HL-60 (cell line): ENCODE data around the gene CAMKMT.

ENCODE experiments used
- DNase-seq, 2 experiments: peaks; one replicate each; pipeline ENCODE4 v3.0.0-alpha.2; 2010 to 2020; ENCODE audit warnings: low read depth in 1 of 2, low spot score in 1 of 2
- H3K27ac ChIP-seq: fragments of 250-450 bp; sonication (Bioruptor Pico); replicated peaks from 2 replicates; pipeline ENCODE4 v1.5.1; 2020; ENCODE audit warnings: mild to moderate bottlenecking, moderate library complexity
- H3K27me3 ChIP-seq: fragments of 250-450 bp; sonication (Bioruptor Pico); 2 replicates; pipeline ENCODE4 v1.5.1; 2021; ENCODE audit warnings: mild to moderate bottlenecking, moderate library complexity; ENCODE audit not compliant: insufficient read depth, poor library complexity, severe bottlenecking
- H3K4me3 ChIP-seq: replicated peaks from 2 replicates; pipeline ENCODE4 v1.5.1; 2011; ENCODE audit warnings: mild to moderate bottlenecking, control low read depth, low read length; ENCODE audit not compliant: insufficient read depth
- GABPA ChIP-seq: IDR thresholded peaks from 2 replicates; pipeline ENCODE4 v1.6.1; 2012; ENCODE audit warnings: low read depth
- POLR2AphosphoS5 ChIP-seq: IDR thresholded peaks from 2 replicates; pipeline ENCODE4 v1.6.1; 2012; ENCODE audit warnings: low read depth
- SPI1 ChIP-seq: IDR thresholded peaks from 2 replicates; pipeline ENCODE4 v1.6.1; 2012; ENCODE audit warnings: low read depth, mild to moderate bottlenecking, borderline replicate concordance
- TF ChIP-seq, protein P1 (sequence below): IDR thresholded peaks from 2 replicates; pipeline ENCODE4 v1.6.1; 2012; ENCODE audit warnings: low read depth; ENCODE audit not compliant: insufficient replicate concordance
- TF ChIP-seq, protein P2 (sequence below): IDR thresholded peaks from one replicate; pipeline ENCODE4 v1.5.1; 2011; ENCODE audit warnings: low read length, control low read depth, inconsistent platforms; ENCODE audit not compliant: insufficient read depth

The CAMKMT gene

DNA sequence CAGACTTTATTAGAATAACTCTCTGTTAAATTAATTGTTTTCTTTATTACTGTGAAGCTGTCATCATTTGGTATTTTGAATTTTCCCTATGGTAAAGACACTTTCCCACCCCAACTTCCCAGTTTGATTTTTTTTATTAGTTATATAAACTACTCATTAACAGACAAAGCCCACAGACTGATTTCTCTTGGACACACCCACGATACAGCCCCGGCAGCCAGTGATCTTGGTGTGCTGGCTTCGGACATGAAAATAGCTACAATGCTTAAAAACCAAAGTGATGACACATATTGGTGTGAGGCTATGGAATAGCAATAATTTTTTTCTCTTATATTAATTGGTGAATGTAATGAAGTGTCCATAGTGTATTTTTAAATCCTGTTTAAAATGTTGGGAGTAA, 354.4 kb downstream of the CAMKMT start:
- Histone ChIP-seq H3K27me3 (no peaks in the 10 kb centered on the region), H3K4me3 (no peak overlapping the region), H3K27ac (no peak overlapping the region)
- DNase-seq = no peak
- TF ChIP-seq SPI1 (no peak), GABPA (no peak), POLR2AphosphoS5 (no peak)
- TF ChIP-seq, protein P1, sequence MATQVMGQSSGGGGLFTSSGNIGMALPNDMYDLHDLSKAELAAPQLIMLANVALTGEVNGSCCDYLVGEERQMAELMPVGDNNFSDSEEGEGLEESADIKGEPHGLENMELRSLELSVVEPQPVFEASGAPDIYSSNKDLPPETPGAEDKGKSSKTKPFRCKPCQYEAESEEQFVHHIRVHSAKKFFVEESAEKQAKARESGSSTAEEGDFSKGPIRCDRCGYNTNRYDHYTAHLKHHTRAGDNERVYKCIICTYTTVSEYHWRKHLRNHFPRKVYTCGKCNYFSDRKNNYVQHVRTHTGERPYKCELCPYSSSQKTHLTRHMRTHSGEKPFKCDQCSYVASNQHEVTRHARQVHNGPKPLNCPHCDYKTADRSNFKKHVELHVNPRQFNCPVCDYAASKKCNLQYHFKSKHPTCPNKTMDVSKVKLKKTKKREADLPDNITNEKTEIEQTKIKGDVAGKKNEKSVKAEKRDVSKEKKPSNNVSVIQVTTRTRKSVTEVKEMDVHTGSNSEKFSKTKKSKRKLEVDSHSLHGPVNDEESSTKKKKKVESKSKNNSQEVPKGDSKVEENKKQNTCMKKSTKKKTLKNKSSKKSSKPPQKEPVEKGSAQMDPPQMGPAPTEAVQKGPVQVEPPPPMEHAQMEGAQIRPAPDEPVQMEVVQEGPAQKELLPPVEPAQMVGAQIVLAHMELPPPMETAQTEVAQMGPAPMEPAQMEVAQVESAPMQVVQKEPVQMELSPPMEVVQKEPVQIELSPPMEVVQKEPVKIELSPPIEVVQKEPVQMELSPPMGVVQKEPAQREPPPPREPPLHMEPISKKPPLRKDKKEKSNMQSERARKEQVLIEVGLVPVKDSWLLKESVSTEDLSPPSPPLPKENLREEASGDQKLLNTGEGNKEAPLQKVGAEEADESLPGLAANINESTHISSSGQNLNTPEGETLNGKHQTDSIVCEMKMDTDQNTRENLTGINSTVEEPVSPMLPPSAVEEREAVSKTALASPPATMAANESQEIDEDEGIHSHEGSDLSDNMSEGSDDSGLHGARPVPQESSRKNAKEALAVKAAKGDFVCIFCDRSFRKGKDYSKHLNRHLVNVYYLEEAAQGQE = no peak
- TF ChIP-seq, protein P2, sequence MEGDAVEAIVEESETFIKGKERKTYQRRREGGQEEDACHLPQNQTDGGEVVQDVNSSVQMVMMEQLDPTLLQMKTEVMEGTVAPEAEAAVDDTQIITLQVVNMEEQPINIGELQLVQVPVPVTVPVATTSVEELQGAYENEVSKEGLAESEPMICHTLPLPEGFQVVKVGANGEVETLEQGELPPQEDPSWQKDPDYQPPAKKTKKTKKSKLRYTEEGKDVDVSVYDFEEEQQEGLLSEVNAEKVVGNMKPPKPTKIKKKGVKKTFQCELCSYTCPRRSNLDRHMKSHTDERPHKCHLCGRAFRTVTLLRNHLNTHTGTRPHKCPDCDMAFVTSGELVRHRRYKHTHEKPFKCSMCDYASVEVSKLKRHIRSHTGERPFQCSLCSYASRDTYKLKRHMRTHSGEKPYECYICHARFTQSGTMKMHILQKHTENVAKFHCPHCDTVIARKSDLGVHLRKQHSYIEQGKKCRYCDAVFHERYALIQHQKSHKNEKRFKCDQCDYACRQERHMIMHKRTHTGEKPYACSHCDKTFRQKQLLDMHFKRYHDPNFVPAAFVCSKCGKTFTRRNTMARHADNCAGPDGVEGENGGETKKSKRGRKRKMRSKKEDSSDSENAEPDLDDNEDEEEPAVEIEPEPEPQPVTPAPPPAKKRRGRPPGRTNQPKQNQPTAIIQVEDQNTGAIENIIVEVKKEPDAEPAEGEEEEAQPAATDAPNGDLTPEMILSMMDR = no peak

DNA sequence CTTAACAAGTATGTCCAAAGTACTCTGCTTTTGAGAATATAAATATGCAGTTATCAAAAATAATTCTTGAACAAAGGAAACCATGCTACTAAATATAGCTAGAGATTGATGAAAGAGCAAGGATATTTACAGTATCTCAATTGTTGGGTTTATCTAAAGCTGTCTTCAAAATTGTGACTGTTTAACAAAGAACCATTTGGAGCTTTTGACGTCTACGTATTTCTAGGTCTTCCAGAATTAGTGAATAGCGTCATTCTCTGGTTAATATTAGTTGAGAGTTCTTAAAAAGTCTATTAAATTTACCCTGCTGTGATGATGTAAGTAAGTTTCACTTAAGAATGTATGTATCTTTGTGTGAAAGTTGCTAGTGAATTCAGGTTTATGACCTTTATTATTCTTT, 356.7 kb downstream of the CAMKMT start:
- DNase-seq = no peak
- H3K4me3 ChIP-seq = no peak overlapping the region
- H3K27ac ChIP-seq = no peak overlapping the region
- no peaks in the 10 kb centered on the region for H3K27me3 ChIP-seq
- TF ChIP-seq GABPA (no peak), SPI1 (no peak), POLR2AphosphoS5 (no peak)
- TF ChIP-seq, protein P1 = no peak
- TF ChIP-seq, protein P2 = no peak

DNA sequence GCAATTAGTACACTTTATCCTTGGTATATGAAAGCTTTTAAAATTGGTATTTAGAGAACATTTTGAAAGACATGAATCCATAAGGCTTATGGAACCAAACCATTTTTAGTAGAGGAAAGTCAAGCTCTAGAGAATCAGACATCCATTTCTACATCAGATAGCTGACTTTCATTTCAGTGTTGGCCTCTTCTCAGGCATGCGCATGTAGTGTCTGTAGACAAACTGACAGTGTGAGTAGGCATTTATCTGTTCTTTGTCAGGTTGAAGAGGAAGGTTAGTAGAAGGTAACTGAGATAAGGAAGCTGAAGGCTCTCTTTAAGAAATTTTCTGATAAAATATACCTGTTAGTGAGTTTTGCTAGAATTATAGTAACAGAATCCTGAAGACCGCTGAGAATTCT, 357.8 kb downstream of the CAMKMT start:
- H3K27ac ChIP-seq = no peak overlapping the region
- TF ChIP-seq, protein P1 = no peak
- no peak for TF ChIP-seq GABPA
- TF ChIP-seq, protein P2 = no peak
- TF ChIP-seq SPI1 = no peak
- TF ChIP-seq POLR2AphosphoS5 = no peak
- no peak for DNase-seq

More for the DNA sequence above, 357.8 kb downstream of the CAMKMT start:
- Histone ChIP-seq H3K4me3 (no peak overlapping the region), H3K27me3 (no peaks in the 10 kb centered on the region)
